ENCODE data around the gene TTLL11. TPM values are rescaled to one million over a fixed set of nuclear protein-coding genes. Genes with fewer than 3 reads are reported as not detected.

Gene TTLL11, protein sequence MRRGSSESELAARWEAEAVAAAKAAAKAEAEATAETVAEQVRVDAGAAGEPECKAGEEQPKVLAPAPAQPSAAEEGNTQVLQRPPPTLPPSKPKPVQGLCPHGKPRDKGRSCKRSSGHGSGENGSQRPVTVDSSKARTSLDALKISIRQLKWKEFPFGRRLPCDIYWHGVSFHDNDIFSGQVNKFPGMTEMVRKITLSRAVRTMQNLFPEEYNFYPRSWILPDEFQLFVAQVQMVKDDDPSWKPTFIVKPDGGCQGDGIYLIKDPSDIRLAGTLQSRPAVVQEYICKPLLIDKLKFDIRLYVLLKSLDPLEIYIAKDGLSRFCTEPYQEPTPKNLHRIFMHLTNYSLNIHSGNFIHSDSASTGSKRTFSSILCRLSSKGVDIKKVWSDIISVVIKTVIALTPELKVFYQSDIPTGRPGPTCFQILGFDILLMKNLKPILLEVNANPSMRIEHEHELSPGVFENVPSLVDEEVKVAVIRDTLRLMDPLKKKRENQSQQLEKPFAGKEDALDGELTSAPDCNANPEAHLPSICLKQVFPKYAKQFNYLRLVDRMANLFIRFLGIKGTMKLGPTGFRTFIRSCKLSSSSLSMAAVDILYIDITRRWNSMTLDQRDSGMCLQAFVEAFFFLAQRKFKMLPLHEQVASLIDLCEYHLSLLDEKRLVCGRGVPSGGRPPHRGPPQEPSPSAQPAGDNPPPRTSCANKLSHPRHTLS
- total RNA-seq (2014; rRNA removed; shearing (Covaris generic)) (3.3 and 3.6 TPM in 2 replicates), total RNA-seq (2022) (5.2 and 6.9 TPM in 2 replicates), Bru-seq, nascent RNA (percentile 51 among the genes with signal in this experiment), BruChase-seq, experiment 1, labeled RNA remaining after a 6-hour chase (percentile 51 among the genes with signal in this experiment), BruChase-seq, experiment 2, labeled RNA remaining after a 2-hour chase (percentile 48 among the genes with signal in this experiment)
- long read RNA-seq, partial matches to known transcripts = 4 of 11 reads
- long read RNA-seq, other reads (novel, unspliced or antisense) = 6 of 11 reads

DNA sequence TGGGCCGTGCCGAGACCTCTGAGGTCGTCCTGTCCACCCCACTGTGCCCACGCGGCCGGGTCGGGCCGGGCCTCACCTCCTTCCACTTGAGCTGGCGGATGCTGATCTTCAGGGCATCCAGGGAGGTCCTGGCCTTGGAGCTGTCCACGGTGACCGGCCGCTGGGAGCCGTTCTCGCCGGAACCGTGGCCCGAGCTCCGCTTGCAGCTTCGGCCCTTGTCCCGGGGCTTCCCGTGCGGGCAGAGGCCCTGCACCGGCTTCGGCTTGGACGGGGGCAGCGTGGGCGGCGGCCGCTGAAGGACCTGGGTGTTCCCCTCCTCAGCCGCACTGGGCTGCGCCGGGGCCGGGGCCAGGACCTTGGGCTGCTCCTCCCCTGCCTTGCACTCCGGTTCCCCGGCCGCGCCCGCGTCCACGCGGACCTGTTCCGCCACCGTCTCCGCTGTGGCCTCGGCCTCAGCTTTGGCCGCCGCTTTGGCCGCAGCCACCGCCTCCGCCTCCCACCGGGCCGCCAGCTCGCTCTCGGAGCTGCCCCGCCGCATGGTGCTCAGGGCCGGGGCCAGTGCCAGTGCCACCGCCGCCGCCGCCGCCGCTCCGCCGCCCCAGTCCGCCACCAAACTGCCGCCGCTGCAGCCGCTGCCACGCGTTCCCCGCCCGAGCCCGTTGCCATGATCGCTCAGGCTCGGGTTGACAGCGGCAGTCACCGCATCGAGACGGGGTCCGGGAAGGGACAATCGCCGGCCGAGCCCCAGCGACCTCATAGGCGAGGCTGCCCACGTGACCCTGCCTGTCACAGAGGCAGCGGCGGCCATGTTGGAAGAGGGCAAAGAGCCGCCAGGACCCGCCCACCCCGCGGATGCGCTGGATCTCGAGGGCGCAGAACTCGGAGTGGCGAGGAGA is at the start of gene TTLL11:
Gene TTLL11, minus strand, starts transcription at position 698 of the 896 bp plus-strand sequence. Its CDS starts 160 bp downstream, at position 538.
- DNase-seq (ENCODE audit: low spot score) = peak; percentile 92
- H3K79me2 ChIP-seq (ENCODE audit: insufficient read depth, low read depth, low read length) = no peaks in the 10 kb centered on the region
- H3K36me3 ChIP-seq (ENCODE audit: insufficient read depth, low read length) = no peaks in the 10 kb centered on the region; the same call in 1 of the 2 replicates
- H2AFZ ChIP-seq (ENCODE audit: low read length) = peak within 1 kb of the TSS; percentile 78
- H3K27ac ChIP-seq (ENCODE audit: low read depth, low read length, poor library complexity, severe bottlenecking) = no peak within 1 kb of the TSS
- H3K4me3 ChIP-seq (ENCODE audit: low read depth, low read length, poor library complexity, severe bottlenecking) = peak within 1 kb of the TSS; percentile 87
- TF ChIP-seq, protein P1, sequence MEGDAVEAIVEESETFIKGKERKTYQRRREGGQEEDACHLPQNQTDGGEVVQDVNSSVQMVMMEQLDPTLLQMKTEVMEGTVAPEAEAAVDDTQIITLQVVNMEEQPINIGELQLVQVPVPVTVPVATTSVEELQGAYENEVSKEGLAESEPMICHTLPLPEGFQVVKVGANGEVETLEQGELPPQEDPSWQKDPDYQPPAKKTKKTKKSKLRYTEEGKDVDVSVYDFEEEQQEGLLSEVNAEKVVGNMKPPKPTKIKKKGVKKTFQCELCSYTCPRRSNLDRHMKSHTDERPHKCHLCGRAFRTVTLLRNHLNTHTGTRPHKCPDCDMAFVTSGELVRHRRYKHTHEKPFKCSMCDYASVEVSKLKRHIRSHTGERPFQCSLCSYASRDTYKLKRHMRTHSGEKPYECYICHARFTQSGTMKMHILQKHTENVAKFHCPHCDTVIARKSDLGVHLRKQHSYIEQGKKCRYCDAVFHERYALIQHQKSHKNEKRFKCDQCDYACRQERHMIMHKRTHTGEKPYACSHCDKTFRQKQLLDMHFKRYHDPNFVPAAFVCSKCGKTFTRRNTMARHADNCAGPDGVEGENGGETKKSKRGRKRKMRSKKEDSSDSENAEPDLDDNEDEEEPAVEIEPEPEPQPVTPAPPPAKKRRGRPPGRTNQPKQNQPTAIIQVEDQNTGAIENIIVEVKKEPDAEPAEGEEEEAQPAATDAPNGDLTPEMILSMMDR (conservative IDR thresholded peaks at IDR 0.05; ENCODE audit: low read length) = no peak
- TF ChIP-seq EZH2phosphoT487 (IDR thresholded peaks at IDR 0.05; ENCODE audit: borderline replicate concordance, low read depth, low read length) = no peak
- H3K9me2 ChIP-seq (ENCODE audit: insufficient read depth, low read length) = no peaks in the 10 kb centered on the region
- ChIA-PET CTCF (ENCODE audit: unreplicated experiment) (no interaction called here), POLR2A (interaction anchor here (0.6 to 1.1 kb wide), 4 partner anchors 14 to 396 kb away, joined by 3 to 4 read pairs (median 3); no protein-coding TSS in a partner anchor)
- no TSS peak for BruUV-seq (replicated peaks)
- intact Hi-C loops (cut with micrococcal nuclease; ENCODE audit: unreplicated experiment) = no loop called here
- H4K20me1 ChIP-seq (ENCODE audit: insufficient read depth, low read length) = no peaks in the 10 kb centered on the region
- peak within 1 kb of the TSS; percentile 89 for H3K4me2 ChIP-seq (ENCODE audit: low read length)
- no peaks in the 10 kb centered on the region for H3K9me3 ChIP-seq (ENCODE audit: low read length)
- peaks cover 14% of the 10 kb centered on the region for H3K4me1 ChIP-seq (ENCODE audit: insufficient read depth, low read length, poor library complexity, severe bottlenecking)

DNA sequence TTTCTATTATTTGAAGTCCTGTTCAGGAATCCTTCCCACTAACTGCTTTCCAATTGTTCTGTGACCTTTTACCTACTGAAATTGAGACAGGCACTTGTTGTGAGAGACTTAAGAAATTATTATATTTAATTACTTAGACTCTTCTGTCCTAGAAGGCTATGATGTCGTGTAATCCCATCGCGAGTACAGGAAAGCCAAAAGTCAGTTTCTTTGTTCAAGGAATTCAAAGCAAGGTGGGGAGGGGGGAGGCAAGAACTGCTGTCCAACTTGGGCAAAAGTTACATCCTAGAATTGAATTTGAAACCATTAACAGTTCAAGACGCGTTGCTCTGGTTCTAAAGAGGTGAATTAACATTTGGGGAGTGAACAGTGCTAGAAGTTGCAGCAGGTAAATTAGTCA is 48.6 kb upstream of the TTLL11 start:
- BruUV-seq (replicated peaks) = TSS peak; percentile 28
- intact Hi-C loops (cut with micrococcal nuclease; ENCODE audit: unreplicated experiment) = no loop called here
- Histone ChIP-seq H3K9me2 (ENCODE audit: insufficient read depth, low read length) (no peaks in the 10 kb centered on the region), H3K79me2 (ENCODE audit: insufficient read depth, low read depth, low read length) (no peaks in the 10 kb centered on the region), H3K27ac (ENCODE audit: low read depth, low read length, poor library complexity, severe bottlenecking) (no peak overlapping the region), H3K4me2 (ENCODE audit: low read length) (no peak overlapping the region), H4K20me1 (ENCODE audit: insufficient read depth, low read length) (no peaks in the 10 kb centered on the region), H3K4me3 (ENCODE audit: low read depth, low read length, poor library complexity, severe bottlenecking) (no peak overlapping the region), H3K36me3 (ENCODE audit: insufficient read depth, low read length) (peaks cover 48% of the 10 kb centered on the region), H2AFZ (ENCODE audit: low read length) (no peak overlapping the region), H3K9me3 (ENCODE audit: low read length) (no peaks in the 10 kb centered on the region), H3K4me1 (ENCODE audit: insufficient read depth, low read length, poor library complexity, severe bottlenecking) (no peaks in the 10 kb centered on the region)
- ChIA-PET POLR2A (no interaction called here), CTCF (ENCODE audit: unreplicated experiment) (no interaction called here)
- no peak for DNase-seq (ENCODE audit: low spot score)
- TF ChIP-seq, protein P1 (conservative IDR thresholded peaks at IDR 0.05; ENCODE audit: low read length) = no peak
- TF ChIP-seq EZH2phosphoT487 (IDR thresholded peaks at IDR 0.05; ENCODE audit: borderline replicate concordance, low read depth, low read length) = no peak
